HG03575 (cell line): ENCODE measurements around the gene C1orf167.
"Not testable (repeated sequence)": the region's sequence is repeated elsewhere in the genome, so short reads cannot be mapped to it uniquely, and the experiment has no call there.

ENCODE experiments used
- ATAC-seq: cut with Tn5 transposase; IDR thresholded peaks from one replicate; pipeline ENCODE4 v1.9.1; 2021; ENCODE audit not compliant: unreplicated experiment, insufficient number of reproducible peaks, low FRiP score; ENCODE audit errors: extremely low read depth

C1orf167 gene

DNA sequence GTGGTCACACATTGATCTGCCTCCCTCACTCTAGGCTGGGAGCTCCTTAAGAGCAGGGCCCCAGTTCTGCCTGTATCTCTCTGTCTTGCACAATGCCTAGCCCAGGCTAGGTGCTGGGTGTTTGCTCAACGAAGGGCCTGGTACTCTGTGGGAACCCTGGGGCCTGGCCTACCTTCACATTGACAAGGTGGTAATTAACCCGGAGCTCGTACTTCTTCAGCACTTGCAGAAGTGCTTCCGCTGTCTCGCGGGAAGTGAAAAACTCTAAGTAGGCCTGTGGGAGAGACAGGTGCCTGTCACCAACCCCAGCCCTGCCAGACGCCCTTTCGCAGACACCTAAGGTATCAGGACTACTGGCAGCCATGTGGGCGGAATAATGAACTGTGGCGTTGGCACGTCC lies 30.1 kb downstream of the C1orf167 start:
- no peak for ATAC-seq

GRCh38 chr1:11793819-11794218 lies 31.8 kb downstream of the C1orf167 start:
- no peak for ATAC-seq

DNA sequence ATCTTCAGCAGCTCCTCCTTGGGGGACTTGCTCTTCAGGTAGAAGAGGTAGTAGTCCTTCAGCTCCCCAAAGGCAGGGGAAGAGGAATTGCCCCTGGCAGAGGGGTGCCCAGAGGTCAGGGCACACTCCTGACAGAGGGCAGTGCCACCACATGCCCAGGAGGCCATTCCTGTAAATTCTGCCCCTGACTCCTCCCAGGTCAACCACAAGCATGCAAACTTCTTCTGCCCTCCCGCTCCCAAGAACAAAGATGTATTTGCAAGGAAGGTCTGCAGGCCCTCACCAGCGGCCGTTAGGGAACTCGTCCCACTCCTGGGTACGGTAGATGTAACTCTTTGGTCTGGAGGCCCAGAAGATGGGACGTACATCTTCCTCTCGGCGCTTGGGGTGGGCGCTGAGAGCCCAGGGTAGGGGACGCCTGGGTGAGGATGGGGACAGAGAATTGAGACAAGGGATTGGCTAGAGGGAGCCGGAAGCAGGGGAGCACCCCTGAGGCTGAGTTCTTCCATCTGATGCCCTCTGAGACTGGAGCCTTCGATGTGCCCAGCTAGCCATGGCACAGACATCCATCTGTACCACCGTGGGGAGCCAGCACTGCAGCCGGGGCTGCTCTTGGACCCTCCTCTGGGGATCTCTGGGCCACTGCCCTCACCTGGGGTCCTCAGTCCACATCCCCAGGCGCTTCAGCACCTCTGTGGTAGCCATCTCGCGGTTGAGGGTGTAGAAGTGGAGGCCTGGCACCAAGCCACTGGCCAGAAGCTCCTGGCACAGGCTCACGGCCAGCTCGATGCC lies 32.6 kb downstream of the C1orf167 start:
- no peak for ATAC-seq

DNA sequence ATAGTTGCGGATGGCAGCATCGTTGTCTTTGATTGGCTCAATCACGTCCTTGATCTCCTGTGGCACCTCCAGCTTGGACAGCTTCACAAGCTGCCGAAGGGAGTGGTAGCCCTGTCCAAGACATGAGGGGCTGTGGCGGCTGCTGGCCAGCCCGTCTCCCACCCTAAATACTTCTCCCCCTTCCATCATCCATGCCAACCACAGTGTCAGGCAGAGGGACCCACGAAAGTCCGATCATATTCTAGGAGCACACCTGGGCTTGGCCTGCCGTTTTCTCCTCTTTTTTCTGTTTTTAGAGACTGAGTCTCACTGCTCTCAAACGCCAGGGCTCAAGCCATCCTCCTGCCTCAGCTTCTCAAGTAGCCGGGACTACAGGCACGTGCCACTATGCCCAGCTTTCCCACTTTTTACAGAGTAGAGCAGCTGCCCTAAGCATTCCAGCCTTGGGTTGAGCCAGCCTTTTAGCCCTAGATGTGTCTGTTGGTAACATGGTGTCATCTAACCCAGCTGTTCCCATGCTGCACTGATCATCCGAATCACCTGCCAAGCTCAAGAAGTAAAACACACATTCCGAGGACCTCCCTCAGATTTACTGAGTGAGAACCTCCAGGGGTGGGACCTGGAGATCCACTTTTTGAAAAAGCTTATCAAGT lies 33.4 kb downstream of the C1orf167 start:
- no peak for ATAC-seq

DNA sequence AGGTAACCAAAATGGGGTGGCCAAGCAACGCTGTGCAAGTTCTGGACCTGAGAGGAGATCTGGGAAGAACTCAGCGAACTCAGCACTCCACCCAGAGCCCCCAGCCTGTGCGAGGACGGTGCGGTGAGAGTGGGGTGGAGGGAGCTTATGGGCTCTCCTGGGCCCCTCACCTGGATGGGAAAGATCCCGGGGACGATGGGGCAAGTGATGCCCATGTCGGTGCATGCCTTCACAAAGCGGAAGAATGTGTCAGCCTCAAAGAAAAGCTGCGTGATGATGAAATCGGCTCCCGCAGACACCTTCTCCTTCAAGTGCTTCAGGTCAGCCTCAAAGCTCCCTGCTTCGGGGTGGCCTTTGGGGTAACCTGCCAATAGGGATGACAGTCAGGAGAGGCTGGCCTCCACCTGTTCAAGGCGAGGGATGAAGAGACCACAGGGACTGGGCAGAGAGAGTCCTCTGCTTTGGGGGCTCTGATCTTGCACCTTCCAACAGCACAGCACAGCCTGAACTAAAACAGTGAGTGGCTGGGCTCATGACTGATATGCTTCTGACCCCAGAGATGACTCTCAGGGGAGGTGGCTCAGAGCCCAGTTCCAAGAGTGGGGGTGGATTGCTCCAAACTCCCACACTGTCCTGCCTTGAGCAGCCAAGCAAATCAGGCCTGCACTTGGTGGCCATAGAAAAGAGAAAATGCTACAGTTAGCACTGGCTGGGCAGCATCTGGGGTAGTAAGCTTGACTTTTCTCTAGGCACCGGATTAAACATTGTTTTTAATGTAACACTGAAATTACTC lies 34.2 kb downstream of the C1orf167 start:
- ATAC-seq, result no peak

DNA sequence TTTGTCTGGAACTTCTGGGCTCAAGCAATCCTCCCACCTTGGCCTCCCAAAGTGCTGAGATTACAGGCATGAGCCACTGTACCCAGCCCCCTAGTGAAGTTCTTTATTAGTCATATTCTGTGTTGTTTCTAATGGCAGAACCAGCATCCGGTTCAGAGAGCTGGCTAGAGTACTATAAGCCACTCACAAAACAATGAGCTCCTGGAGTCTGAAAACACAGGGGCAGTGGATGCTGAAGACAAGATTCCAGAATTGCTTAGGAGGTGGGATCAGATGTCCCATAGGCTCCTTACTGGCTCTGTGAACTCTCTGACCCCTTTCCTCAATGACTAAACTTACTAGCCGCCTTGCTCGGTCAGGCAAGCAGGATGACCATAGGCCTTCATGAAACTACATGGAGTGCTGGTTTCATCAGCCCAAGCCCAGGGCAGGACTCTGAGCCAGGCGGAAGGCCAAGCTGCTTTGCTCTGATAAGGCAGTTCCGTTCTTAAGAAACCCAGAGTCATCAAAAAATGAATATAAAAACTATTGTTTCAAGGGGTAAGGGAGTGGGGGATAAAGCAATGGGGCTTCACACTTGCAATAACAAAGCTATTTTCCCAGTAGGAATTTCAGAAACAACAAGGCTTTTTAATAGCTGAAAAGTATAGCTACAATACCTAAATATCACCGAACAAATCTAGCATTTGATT lies 35.7 kb downstream of the C1orf167 start:
- ATAC-seq, result no peak

DNA sequence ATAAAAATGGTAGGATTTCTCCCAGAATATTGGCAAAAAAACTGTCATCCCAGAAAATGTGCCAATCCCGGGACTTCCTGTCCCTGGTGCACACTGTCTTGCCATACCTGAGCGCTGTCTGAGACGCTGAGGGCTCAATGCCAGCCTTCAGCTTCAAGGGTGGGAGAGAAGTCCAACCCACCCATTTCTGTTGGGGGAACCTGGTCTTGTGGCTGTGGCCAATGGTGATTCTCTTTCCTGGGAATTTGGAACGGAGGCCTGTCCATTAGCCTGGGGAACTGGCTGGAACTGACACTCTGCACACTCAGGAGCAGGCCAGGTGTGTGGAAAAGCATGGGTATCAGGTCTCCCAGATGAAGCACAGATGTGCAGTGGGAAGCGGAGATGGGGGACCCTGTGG lies 37.1 kb downstream of the C1orf167 start:
- no peak for ATAC-seq

DNA sequence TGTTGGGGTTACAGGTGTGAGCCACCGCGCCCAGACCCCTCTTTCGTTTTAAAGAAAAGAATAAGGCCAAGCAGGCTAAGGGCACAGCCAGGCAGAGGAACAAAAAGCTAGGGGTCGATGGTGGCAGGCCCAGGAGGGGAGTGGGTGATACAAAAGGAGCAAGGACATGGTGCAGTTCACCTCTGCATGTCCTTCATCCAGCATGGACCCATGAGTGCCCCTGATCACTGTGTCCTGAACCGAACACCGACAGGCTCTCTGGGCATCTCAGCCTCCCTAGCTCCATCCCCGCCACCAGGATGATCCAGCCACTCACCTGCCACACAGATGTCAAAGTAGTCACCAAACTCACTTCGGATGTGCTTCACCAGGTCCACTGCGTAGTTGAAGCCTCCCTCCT lies 37.9 kb downstream of the C1orf167 start:
- ATAC-seq, result no peak

DNA sequence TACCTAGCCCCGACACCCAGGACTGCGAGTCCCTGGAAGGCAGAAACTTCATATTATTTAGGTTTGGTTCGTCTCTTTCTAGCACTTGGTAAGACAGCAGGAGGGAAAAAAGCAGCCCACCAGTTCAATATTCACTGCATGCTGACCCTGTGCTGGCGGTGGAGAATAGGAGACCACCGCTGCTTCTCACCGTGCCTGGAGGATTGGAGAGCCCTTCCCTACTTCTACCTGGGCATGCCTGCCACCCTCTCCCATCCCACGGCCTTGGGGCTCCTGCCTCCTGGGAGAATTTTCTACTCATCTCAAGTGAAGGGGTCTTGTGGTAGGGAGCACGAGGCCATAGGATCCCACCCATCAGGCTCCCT lies 38.4 kb downstream of the C1orf167 start:
- ATAC-seq, result no peak

- no peak for ATAC-seq
Measured at GRCh38 chr1:11800756-11801433, 38.9 kb downstream of the C1orf167 start.

GRCh38 chr1:11802616-11802972 lies 40.6 kb downstream of the C1orf167 start:
- no peak for ATAC-seq

GRCh38 chr1:11802973-11803885 lies 41.2 kb downstream of the C1orf167 start:
- ATAC-seq, result no peak

DNA sequence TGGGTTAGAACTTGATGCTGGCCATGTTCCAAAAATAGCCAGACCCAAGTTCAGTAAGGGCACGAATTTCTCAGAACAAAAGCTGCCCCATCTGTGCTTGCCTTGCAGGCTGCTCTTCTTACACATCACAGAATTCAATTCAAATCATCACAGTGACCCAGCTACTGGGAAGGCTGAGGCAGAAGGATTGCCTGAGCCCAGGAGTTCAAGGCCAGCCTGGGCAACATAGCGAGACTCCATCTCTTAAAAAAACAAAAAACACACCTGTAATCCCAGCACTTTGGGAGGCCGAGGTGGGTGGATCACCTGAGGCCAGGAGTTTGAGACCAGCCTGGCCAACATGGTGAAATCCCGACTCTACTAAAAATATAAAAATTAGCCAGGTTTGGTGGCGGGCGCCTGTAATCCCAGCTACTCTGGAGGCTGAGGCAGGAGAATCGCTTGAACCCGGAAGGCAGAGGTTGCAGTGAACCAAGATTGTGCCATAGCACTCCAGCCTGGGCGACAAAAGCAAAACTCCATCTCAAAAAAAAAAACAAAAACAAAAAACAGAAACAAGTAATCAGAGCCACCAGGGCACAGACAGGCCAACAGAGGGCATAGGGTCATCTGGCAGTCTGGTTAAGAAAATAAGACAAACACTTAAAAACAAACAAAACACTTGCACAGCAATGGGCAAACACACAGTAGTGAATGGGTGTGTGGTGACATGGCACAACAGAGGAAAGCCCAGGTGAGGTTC lies 42.1 kb downstream of the C1orf167 start:
- ATAC-seq, result not testable (repeated sequence)

GRCh38 chr1:11804666-11805421 lies 42.9 kb downstream of the C1orf167 start:
- no peak for ATAC-seq

GRCh38 chr1:11805422-11806306 lies 43.7 kb downstream of the C1orf167 start, which contains the start of the genes CLCN6 and MTHFR:
CLCN6 (plus strand) TSS chr1:11806191; CDS start chr1:11806263, 72 bp downstream.
MTHFR (minus strand) TSS chr1:11805964; CDS start chr1:11803116, 2,848 bp downstream.
- peak; percentile 35 for ATAC-seq
